Thymus (tissue), 11 donors: ENCODE data around the gene PZP. TPM values are rescaled to one million over a fixed set of nuclear protein-coding genes. Genes with fewer than 3 reads are reported as not detected.

Source experiments
- DNase-seq, 9 donors: peaks; one replicate each; pipeline ENCODE4 v3.0.0-alpha.2; 2013; ENCODE audit warnings: low spot score in 9 of 9, low read depth in 6 of 9, missing footprints in 1 of 9
- H3K27ac ChIP-seq, 2 donors: one replicate each; pipeline ENCODE4 v1.5.1; 2013; ENCODE audit warnings: control low read depth in 1 of 2, low read depth in 1 of 2, low read length in 1 of 2, mild to moderate bottlenecking in 1 of 2, moderate library complexity in 1 of 2
- H3K27me3 ChIP-seq, 2 donors: one replicate each; pipeline ENCODE4 v1.5.1; 2013; ENCODE audit warnings: low read length in 1 of 2; ENCODE audit not compliant: control insufficient read depth in 2 of 2, insufficient read depth in 1 of 2
- H3K36me3 ChIP-seq, 2 donors: one replicate each; pipeline ENCODE4 v1.5.1; 2013; ENCODE audit warnings: low read length in 1 of 2, mild to moderate bottlenecking in 1 of 2, moderate library complexity in 1 of 2; ENCODE audit not compliant: control insufficient read depth in 2 of 2, insufficient read depth in 2 of 2
- H3K4me1 ChIP-seq, 2 donors: one replicate each; pipeline ENCODE4 v1.5.1; 2013; ENCODE audit warnings: low read length in 2 of 2; ENCODE audit not compliant: control insufficient read depth in 2 of 2, insufficient read depth in 2 of 2
- H3K4me3 ChIP-seq, 2 donors: one replicate each; pipeline ENCODE4 v1.5.1; 2013; ENCODE audit warnings: low read length in 2 of 2, control low read depth in 1 of 2, mild to moderate bottlenecking in 1 of 2
- H3K9me3 ChIP-seq, 2 donors: one replicate each; pipeline ENCODE4 v1.5.1; 2013; ENCODE audit warnings: low read length in 1 of 2, mild to moderate bottlenecking in 1 of 2; ENCODE audit not compliant: control insufficient read depth in 2 of 2, insufficient read depth in 1 of 2
- WGBS: extraction: QIAGEN DNeasy Blood & Tissue Kit; methylation state at CpG from one replicate; pipeline ENCODE4 v1.1.7; 2013; 5-methylcytosine and 5-hydroxymethylcytosine counted together
- polyA plus RNA-seq: library from polyadenylated mRNA; stranded (reverse); fragments of 200-250 nt; gene quantifications from one replicate; pipeline ENCODE4 v1.2.3, GENCODE V29; 2013
- total RNA-seq: library from RNA; stranded (reverse); fragments of 120-200 nt; gene quantifications from one replicate; pipeline ENCODE4 v1.2.4, GENCODE V29; 2013
- donor health status: healthy.

PZP gene
- total and polyA plus RNA-seq, 2 donors = 0.14 to 0.21 TPM

DNA sequence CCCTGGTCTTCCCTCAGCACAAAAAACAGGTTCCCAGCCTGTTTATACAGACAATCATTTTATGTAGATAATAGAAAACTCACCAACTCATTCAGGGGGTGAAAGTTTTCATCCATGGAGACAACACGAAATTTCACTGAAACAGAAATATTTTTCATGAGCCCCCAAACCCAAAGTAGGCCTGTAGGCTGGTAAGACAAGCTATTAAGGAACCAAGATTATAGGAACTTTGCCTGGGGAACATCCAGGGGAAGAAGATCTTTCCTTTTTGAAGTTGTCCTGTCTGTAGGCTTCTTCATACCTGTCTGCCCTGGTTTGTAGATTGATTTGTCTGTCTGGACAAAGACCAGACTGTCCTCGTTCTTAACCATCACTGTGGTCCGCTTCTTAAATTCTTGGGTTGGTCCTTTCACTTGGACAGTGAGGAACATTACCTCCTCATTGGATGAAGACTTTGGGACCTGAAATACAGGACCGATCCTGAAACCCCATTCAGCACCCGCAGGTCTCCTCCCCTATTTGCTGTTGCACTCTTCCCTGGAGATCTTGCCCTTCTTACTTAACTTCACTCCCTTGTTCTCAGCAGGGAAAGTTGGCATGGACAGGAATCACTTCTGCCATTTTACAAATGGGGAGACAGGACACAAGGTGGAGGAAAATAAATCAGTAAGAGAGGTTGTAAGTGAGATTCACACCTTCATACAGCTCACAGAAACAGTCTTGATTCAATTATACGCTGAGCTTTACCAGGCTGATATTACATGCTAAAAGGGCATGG, 95.9 kb downstream of the PZP start:
- Histone ChIP-seq H3K9me3 (no peaks in the 10 kb centered on the region), H3K36me3 (no peaks in the 10 kb centered on the region), H3K27me3 (no peaks in the 10 kb centered on the region), H3K27ac (no peak overlapping the region), H3K4me3 (no peak overlapping the region), H3K4me1 (no peaks in the 10 kb centered on the region)
- no peak for DNase-seq
- WGBS = 97% methylated on average over 6 of the region's 6 CpGs

DNA sequence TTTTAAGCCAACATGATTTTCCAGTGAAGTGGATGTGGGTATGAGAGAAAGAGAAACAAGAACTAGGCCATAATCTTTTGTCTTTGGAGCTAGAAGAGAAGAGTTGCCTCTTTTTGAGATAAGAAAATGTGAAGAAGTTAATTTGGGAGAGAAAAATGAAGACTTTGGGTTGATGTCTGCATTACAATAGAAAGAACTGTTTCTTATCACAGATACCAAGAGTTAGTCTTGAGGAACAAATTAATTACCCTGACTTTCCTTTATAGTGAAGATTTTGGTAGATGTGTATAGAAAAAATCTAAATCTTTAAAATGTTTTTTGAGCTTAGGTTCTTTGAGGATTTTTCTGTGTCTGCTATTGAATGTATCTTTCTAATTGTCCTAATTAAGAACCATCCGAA, 96.7 kb downstream of the PZP start:
- H3K9me3 ChIP-seq = no peaks in the 10 kb centered on the region
- no peak overlapping the region for H3K4me3 ChIP-seq
- no peaks in the 10 kb centered on the region for H3K4me1 ChIP-seq
- WGBS = 95% methylated on average over 1 of the region's 1 CpG
- no peaks in the 10 kb centered on the region for H3K36me3 ChIP-seq
- H3K27ac ChIP-seq = no peak overlapping the region
- no peaks in the 10 kb centered on the region for H3K27me3 ChIP-seq
- no peak for DNase-seq

DNA sequence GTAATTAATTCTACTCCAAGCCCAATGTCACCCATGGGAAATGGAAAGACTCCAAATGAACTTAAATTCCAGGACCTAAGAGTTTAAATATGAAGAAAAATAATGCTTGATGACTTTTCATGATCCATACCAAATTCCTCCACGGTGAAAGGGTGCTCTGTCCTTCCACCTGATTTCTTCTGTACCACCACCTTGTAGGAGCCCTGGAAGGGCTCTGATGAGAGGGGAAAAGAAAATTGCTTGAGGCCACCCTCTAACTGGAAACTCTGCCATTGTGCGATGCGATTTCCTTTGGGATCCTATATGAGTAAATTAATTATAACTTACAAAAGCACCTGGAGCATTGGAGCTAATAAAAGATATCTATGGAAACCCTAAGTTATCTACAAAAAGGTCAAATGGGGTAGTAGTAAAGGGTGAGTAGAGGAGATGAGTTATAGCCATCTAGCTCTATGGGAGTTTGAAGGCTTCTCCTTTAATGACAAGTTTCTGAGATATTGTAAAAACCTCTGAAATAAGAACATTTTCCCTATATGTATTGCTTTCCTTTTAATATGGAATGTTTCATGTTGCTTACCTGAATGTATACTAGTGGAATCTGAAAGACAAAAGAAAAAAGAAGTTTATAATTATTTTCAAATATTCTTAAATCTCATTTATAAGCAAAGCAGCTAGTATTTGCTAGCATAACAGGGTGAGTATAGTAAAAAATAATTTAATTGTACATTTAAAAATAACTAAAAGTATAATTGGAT, 98.3 kb downstream of the PZP start:
- Histone ChIP-seq H3K9me3 (no peaks in the 10 kb centered on the region), H3K27me3 (no peaks in the 10 kb centered on the region), H3K27ac (no peak overlapping the region), H3K4me1 (no peaks in the 10 kb centered on the region), H3K4me3 (no peak overlapping the region), H3K36me3 (no peaks in the 10 kb centered on the region)
- WGBS = 97% methylated on average over 3 of the region's 3 CpGs
- DNase-seq = no peak

DNA sequence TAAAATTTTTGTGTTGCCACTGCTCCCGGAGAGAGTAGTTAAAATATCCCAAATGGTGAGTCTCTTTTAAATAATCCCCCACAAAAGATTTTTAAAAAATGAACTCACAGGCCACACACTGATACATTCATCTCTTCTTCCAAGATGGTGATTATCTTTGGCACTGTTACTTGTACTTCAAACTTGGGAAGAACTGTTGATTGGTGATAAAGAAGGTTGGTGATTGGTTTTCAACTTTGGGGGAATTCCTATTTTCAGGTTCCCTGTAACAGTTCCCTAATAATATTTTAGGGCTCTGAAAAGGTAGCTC, 99.0 kb downstream of the PZP start:
- Histone ChIP-seq H3K36me3 (no peaks in the 10 kb centered on the region), H3K9me3 (no peaks in the 10 kb centered on the region), H3K27me3 (no peaks in the 10 kb centered on the region), H3K27ac (no peak overlapping the region), H3K4me1 (no peaks in the 10 kb centered on the region), H3K4me3 (no peak overlapping the region)
- DNase-seq = no peak
- WGBS = 95% methylated on average over 1 of the region's 1 CpG

DNA sequence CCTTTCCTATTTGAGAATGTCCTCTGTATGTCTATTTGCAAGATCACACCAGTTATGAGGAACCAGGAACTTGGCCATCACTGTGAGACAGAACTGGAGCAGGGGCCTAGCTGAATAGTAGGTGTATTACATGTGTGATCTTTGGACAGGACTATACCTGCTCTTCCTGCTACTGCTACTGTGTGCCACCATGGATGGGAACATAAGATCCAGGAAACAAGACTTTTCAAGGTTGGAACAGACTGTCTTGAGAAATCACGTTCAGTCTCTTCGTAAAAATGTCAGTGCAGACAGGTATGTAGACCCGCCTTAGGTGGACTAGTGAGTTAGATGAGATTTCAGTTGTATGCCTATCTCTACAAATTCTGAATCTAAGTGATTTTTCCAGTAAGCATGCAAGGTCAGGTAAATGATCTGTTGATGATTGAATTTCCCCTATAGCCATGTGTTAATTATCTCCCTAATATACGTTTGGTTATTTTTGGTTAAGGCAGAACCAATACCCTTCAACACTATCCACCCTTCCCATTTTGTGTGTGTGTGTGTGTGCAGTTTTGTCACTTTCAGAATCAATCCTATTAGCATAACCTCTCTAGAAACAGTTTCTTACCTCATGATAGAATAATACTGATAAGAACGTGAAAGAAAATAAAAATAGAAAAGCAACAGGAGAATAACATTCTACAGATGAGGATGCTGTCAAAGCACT, 99.5 kb downstream of the PZP start:
- Histone ChIP-seq H3K27me3 (no peaks in the 10 kb centered on the region), H3K4me1 (no peaks in the 10 kb centered on the region), H3K27ac (no peak overlapping the region), H3K4me3 (no peak overlapping the region), H3K9me3 (no peaks in the 10 kb centered on the region), H3K36me3 (no peaks in the 10 kb centered on the region)
- DNase-seq = no peak
- 78% methylated on average over 5 of the region's 5 CpGs for WGBS

DNA sequence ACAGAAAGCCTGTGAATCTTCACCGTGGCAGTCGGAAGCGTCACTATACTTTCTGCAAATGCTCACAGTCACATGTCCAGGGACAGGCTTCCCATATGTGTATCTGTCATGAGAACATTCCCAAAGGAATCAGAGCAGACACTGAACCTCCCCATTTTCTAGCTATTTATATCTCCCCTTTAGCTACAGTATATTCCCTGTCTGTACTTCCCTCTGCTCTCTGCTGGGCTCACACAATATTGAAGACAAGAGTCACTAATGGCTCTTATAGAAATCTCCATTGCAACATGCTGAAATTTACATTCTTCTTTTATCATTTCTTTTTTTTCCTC, 100.7 kb downstream of the PZP start:
- Histone ChIP-seq H3K4me3 (no peak overlapping the region), H3K36me3 (no peaks in the 10 kb centered on the region), H3K9me3 (no peaks in the 10 kb centered on the region), H3K4me1 (no peaks in the 10 kb centered on the region), H3K27me3 (no peaks in the 10 kb centered on the region), H3K27ac (no peak overlapping the region)
- no peak for DNase-seq
- 97% methylated on average over 3 of the region's 3 CpGs for whole genome bisulfite sequencing

DNA sequence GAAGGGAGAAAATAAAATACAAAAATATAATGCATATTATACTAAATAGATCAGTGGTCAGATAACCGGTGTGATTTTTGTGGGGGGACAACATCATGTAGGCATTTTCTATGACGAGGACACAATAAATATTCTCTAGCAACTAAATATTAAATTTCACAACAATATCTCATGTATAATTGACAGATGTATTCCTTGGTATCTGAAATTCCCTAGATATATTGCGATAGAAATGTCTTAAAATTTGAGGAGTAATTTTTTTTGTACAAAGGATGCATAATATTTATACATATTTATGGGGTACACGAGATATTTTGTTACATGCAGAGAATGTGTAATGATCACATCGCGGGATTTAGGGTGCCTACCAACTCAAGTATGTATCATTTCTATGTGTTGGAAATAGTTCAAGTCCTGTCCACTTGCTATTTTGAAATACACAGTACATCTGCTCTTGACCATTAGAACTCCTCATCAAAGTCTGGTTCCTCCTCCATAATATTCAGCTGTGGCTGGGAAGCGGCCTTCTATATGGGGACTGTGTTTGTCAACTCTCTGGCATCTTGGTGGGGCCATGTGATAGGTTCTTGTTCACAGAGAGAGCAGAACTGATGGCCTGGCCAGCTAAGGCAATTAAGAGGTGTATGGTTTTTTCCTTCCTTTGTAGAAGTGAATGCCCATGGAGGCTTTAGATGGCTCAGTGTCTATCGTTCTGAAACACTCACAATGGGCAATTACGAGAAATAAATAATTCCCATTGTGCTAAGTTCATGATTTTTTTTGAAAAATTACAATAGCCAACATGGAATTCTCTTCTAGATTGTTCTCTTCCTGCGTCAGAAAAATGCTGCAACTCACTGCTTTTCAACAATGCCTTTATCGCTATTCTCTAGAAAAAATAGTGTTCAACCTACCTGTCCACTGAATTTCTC, 101.3 kb downstream of the PZP start:
- DNase-seq = no peak
- H3K36me3 ChIP-seq = no peaks in the 10 kb centered on the region
- H3K4me1 ChIP-seq = no peaks in the 10 kb centered on the region
- no peaks in the 10 kb centered on the region for H3K27me3 ChIP-seq
- no peak overlapping the region for H3K27ac ChIP-seq
- no peak overlapping the region for H3K4me3 ChIP-seq
- H3K9me3 ChIP-seq = no peaks in the 10 kb centered on the region
- WGBS = 96% methylated on average over 11 of the region's 11 CpGs

DNA sequence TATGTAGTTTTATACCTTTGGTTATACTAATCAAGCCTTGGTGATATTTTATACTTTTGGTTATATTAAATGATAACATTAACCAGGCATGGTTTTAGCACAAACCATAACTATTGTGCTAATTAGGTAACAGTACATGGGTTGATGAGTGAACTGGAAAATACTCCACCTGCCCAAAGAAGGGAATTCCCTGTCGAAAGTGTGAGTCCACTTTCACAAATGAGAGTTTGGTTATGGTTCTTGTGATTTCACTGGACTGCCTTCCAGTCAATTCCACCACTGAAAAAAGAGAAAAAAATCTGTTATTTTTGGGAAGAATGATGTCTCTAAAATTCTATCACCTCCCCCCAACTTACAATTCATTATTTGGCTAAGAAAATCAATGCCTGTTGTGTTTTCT, 102.1 kb downstream of the PZP start:
- H3K27ac ChIP-seq = no peak overlapping the region
- H3K4me3 ChIP-seq = no peak overlapping the region
- H3K4me1 ChIP-seq = no peaks in the 10 kb centered on the region
- H3K9me3 ChIP-seq = no peaks in the 10 kb centered on the region
- no peaks in the 10 kb centered on the region for H3K27me3 ChIP-seq
- 95% methylated on average over 1 of the region's 1 CpG for WGBS
- H3K36me3 ChIP-seq = no peaks in the 10 kb centered on the region
- DNase-seq = no peak
